Tibial nerve (tissue), 4 donors: Measurements from ENCODE around the gene MEF2C.
A peak's percentile ranks its signal among the peaks of the same experiment; 100 is the strongest.

Source experiments
- CTCF ChIP-seq, 5 experiments: fragments of 200-600 bp in 3 of 5; fragments of 450-650 bp in 2 of 5; sonication (generic) in 3 of 5; IDR thresholded peaks; one replicate each; pipeline ENCODE4 v1.5.1; 2016 to 2019; ENCODE audit warnings: antibody characterized with exemption in 5 of 5, mild to moderate bottlenecking in 3 of 5, moderate library complexity in 2 of 5
- EP300 ChIP-seq, 2 donors: sonication (generic); formaldehyde crosslinking; IDR thresholded peaks; one replicate each; pipeline ENCODE4 v1.6.1; 2017; ENCODE audit warnings: antibody characterized with exemption in 2 of 2, mild to moderate bottlenecking in 1 of 2
- POLR2A ChIP-seq, 2 donors: fragments of 450-650 bp; IDR thresholded peaks; one replicate each; pipeline ENCODE4 v1.6.1; 2017; ENCODE audit warnings: antibody characterized with exemption in 2 of 2, mild to moderate bottlenecking in 2 of 2, moderate library complexity in 2 of 2

DNA sequence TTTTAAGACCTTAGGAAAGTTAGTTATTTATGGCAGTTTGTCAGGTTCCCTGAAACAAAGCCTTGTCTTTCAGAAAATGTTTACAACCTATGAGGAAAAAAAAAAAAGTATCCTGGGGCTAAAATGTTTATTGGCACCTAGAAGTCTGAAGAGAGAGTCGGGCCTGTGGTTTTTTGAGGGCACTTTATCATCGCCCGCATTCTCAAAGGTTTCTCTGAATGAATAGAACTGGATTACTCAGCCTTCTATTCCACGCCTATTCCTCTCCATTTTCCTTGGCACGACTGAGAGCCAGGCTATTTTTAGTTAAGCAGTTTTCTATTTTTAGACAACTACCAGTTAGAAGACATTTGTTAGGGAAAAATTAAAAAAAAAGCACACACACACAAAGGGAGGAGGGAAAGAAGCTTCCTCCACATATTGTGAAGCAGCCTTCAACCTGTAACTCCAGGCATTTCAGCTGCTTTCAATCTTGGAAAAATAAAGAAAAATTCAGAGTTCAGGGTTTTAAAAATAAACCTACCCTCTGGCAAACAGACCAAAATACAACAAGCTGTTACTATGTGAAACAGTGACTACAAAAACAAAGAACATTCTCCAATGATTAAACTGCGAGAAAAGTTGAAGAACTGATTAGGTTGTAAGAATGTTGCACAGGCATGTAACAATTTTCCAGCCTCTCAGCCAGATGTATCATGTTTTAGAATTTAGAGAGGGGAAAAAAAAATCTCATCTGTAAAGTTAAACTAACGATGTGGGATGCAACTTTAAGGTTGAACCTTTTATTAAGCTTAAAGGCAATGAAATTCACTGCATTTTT, 97.0 kb downstream of the MEF2C start:
- TF ChIP-seq CTCF (IDR thresholded peaks at IDR 0.05) (no peak), POLR2A (IDR thresholded peaks at IDR 0.05) (no peak), EP300 (IDR thresholded peaks at IDR 0.05) (peak in 1 of 2 donors; percentile 62)
